22Rv1 (cell line): ENCODE results near the gene COLGALT1.

Experiments used
- ZFX ChIP-seq: fragments of 450-650 bp; IDR thresholded peaks from 2 replicates; pipeline ENCODE4 v1.6.1; 2017; ENCODE audit warnings: antibody characterized with exemption, borderline replicate concordance
- TF ChIP-seq, protein P1 (sequence below): fragments of 450-650 bp; IDR thresholded peaks from 2 replicates; pipeline ENCODE4 v1.5.1; 2017; ENCODE audit warnings: mild to moderate bottlenecking

DNA sequence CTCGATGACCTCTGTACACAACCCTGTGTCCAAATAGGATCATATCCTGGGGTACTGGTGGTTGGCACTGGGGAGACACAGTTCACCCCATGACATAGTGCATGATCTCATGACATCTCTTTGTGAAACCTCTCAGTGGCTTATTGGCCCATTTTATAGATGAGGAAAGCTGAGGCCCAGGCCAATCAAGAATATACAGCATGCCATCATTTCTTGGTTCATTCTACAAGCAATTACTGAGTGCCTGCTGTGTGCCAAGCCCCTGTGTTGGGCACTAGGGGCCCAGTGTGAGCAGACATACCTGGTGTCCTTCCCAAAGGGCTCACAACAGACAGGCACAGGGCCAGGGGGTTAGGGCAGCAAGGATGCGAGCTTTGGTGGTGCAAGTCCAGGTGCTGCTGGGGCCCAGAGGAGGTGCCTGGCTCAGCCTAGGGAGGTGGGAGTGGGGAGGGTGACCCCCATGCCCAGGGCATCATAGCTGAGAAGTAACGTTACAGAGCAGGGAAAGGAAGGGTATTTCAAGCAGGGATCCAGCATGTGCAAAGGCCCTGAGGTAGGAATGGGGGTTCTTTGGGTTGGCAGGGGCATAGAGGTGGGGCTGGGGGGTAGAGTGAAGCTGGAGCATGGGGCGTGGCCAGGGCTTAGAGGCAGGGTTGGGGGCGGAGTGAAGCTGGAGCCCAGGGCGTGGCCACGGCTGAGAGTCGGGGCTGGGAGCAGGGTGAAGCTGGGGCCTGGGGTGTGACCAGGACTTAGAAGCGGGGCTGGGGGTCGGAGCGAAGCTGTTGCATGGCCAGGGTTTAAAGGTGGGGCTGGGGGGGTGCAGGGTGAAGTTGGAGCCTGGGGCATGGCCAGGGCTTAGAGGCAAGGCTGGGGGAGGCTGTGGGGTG, 20.7 kb downstream of the COLGALT1 start:
- TF ChIP-seq, protein P1, sequence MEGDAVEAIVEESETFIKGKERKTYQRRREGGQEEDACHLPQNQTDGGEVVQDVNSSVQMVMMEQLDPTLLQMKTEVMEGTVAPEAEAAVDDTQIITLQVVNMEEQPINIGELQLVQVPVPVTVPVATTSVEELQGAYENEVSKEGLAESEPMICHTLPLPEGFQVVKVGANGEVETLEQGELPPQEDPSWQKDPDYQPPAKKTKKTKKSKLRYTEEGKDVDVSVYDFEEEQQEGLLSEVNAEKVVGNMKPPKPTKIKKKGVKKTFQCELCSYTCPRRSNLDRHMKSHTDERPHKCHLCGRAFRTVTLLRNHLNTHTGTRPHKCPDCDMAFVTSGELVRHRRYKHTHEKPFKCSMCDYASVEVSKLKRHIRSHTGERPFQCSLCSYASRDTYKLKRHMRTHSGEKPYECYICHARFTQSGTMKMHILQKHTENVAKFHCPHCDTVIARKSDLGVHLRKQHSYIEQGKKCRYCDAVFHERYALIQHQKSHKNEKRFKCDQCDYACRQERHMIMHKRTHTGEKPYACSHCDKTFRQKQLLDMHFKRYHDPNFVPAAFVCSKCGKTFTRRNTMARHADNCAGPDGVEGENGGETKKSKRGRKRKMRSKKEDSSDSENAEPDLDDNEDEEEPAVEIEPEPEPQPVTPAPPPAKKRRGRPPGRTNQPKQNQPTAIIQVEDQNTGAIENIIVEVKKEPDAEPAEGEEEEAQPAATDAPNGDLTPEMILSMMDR: no peak
- TF ChIP-seq ZFX: no peak
